Measurements from ENCODE around the gene PCSK1.
A peak's percentile ranks its signal among the peaks of the same experiment; 100 is the strongest.
"Not testable (repeated sequence)": the region's sequence is repeated elsewhere in the genome, so short reads cannot be mapped to it uniquely, and the experiment has no call there.

Gene PCSK1

DNA sequence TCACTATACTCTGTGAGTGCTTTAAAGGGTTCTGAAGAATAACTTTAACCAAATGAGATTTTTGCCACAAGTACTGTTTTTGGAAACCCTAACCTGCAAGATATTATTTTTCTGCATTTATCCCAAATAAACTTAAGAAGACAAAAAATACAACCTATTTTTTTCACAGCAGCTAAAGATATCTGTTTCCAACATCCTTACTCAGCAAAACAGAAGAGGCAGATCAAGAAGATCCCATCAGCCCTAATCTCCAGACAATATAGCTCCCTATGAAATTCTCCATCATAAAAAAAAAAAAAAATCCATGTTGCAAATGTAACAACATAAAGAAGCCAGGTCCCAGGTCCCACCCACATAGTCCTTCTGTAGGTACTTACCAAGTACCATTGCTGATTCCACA, 7.6 kb downstream of the PCSK1 start:
- DNase-seq = no peak

DNA sequence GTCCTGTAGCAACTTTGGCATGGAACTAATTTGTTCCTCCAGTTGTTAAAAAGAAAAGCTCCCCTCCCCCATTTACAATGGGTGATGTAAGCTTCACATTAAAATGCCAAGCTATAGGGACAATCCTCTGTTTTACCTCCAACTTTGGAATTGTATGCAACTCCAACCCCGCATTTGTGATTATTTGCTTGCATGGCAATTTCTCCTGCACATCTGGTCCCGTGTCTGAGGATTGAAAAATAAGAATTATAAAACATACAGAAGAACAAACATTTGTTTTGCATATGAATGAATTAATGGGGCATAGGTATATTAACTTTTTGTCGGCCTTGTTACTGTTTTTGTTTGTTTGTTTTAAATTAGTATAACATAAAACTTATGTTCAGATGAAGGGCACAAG, 17.2 kb downstream of the PCSK1 start:
- DNase-seq = no peak

DNA sequence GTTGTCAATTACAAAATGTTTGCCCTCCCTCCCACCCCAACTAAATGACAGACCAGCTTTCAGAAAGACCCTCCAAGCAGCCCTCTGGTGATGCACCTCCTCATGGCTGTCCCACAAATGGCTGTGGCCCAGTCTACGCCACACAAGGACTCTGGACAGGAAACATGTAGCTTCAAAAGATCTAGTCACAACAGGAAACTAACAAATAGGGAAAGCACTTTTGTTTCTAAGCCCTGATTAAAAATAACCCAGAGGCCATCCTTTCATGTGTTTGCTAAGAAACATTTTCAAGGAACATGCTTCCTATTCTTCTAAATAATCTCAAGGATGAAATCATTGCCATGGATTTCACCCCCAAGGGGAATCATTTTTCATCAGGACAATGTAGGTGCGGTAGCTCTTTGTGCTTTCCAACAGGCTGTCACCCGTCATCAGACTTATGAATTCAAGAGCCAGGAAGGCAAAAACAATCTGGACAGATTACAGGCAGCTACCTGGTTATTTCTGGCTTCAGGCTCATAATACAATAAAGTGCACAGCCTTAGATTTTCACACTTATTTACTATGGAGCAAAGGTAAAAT, 20.1 kb downstream of the PCSK1 start:
- DNase-seq = no peak

DNA sequence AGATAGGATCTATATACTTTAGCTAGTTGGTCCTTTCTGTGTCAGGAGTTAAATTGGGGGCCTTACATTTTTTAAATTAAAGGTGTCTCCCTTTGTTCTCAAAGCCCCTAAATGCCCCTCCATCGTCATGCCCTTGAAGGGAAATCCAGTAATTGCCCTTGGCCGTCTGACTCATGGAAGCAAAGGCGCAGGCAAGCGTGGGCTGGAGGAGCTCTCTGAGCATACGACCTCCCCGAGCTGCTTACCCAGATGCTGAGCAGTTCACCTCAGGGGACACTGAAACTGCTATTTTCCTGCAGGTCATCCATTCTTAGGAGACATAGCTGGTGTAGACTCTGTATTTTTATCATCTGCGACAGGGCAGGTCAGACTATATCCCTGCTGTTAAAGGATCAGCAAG, 23.0 kb downstream of the PCSK1 start:
- no peak for DNase-seq

DNA sequence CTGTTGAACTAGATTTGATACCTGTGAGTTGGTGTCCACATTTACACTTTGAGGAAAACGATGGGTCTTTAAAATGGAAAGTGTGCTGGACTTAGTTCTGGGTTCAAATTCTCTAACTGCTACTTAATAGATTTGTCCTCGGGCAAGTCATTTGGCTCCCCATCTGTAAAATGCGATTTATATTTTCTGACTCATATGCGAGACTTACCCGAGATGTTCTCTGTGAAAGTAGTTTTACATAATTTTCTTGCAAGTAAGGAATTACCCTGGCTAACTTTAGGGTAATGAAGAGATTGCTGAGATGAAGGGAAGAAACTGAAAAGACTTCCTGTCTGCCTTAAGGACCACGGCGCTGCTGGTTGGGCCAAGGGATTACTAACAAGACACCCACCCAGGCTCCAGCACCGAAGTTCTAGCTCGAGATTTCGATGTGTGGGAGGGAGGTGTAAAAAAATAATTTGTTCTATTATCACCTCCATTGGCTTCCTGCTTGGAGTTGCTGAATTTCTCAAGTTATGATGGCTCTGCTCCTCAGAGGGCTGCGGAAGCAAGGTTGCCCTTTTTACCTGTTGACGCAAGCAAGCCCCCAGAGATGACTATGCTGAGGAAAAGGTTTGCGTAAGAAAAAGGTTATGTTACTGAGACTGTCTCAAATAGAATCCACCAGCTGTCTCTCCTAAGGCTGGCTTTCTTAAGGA, 24.1 kb downstream of the PCSK1 start:
- no peak for DNase-seq

DNA sequence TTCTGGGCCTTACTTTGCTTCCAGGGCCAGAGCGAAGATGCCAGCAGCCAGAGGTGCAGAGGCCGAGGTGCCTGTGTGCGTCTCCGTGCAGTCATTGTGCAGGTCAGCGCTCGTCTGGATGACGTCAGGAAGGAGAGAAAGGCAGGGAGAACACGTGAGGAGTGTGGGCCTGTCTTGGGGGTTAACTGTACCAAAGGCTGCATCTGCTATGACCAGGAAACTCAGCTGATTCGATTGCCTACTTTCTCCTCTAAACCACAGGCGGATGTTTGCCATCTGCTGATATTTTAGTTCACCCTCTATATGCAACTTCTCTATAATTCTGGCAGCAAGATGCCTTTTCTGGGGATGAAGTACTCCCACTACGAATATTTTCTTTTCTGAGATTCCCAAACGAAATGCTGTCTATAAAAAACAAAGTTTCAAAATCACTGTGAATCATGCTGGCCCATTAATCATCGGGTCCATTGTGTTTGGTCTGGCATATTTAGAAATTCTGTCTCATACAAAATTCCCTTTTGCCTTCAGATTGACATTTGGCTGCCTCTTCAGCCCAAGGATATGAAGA, 24.8 kb downstream of the PCSK1 start:
- no peak for DNase-seq

DNA sequence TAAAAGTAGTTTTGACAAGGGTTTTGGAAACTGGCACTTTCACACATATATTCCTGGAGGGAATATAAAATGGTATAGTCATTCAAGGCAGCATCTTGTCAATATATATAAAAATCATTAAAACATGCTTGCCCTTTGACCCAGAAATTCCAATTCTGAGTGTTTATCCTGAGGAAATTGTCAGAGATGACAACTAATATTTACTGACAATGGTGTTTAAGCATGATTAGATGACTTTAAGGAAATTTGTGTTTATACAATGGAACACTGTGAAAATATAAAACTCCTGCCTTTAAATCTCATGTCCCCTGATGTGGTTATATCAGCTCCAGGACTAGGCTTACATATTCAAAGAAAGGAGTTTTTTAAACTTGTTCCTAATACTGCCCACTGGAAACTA, 25.6 kb downstream of the PCSK1 start:
- DNase-seq = no peak

DNA sequence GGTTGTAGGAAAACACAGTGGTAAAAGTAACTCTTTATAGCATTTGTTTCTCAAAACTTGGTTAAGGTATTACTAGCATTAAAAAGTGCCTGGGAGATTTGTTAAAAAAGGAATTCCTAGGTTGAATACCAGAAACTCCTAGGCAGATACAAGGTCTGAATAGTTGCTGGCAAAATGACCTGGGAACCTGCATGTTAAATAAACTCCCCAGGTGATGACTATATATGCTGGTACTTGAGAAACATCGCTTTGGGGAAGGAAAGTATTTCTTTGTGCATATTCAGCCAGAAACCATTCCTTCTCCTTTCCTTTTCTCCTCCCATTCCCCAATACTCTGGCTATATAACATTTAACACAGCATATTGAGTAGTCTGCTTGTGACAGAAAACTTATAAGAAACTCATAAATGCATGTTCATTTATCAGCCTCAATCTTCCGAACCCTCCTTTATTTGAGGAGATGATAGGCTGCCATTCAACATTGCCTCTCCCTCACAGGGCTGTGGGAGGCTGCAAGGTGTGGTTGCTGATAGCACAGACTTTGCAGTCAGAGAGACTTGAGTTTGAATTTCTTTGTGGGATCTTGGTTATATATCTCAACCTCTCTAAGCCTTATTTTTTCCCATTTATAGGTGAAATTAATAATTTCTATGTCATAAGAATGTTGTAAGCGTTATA, 28.7 kb downstream of the PCSK1 start:
- DNase-seq = no peak

DNA sequence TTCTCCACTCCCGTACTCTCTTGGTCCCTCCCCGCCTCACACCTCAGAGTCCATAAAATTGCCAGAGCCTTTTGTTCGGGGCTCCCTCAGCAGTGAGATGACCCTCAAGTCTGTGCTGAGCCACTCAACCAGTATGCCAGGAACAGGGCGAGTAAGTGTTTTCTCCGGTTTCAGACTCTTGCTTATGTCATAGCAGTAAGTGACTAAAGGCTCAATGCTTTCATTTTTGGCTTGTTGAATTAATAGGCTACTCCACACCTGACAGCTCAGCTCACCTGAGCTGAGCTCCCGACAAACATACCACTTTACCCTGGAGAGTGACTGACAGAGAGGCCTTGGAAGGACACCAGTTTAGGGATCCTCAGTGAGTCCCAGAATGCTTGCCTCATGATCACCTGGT, 30.5 kb downstream of the PCSK1 start:
- DNase-seq = no peak

DNA sequence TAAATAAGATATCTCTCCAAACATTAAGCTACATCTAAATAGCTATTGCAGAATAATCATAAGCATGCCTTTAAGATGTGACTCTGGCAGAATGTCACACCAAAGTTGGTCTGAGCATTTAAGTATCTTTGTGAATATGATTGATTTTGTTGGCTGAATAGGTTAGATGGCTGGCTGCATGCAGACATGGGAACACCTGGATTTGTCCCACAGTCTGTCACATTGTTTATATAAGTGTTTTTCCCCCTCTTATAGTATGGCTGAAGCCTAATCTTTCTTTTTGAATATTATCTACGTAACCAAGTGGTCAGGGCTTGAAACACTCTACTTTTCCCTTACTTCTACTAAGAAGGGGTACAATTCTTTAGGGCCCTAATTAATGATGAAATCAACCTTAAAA, 36.2 kb downstream of the PCSK1 start:
- no peak for DNase-seq

DNA sequence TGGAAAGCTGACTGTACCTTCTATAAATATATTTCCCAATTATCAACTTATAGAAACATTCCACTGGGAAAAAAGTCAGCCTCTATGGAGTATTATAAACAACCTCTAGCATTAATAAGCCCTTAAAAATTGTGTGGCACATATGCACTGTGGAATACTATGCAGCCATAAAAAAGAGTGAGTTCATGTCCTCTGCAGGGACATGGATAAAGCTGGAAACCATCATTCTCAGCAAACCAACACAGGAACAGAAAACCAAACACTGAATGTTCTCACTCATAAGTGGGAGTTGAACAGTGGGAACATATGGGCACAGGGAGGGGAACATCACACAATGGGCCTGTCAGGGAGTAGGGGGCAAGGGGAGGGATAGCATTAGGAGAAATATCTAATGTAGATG, 37.8 kb downstream of the PCSK1 start:
- not testable (repeated sequence) for DNase-seq

DNA sequence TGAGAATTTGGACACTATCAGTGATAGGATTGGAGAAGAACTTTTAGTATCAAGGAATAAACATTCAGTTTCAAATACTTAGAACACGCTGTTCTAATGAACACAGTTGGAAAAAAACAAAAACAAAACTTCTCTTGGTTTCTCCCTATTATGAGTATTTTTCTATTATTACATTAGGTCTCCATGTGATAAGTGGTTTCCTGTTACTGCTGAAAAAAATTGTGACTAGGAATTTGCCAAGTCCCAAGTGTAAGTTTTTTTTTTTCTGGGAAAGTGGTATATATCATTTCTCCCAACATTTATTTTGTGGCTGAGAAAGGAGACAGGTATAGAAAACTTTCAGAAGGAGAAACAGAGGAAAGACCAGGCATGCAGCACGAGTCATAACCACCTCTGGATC, 41.1 kb downstream of the PCSK1 start:
- no peak for DNase-seq

DNA sequence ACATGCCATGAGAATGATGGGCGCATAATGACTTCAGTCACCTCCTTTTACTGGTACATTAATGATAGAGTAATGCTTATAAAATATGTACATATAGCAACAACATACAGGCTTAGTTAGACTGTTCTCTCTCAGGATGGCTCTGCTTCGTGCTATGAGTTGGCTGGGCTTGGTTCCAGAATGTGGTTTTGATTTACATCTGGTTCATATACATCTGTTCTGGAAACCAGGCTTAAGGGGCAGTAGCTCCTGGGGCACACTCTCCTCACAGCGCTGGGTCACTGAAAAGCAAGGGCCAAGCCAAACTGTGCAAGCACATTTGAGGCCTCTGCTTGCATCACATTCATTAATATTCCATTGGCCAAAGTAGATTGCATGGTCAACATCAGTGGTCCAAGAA, 44.9 kb downstream of the PCSK1 start:
- no peak for DNase-seq

DNA sequence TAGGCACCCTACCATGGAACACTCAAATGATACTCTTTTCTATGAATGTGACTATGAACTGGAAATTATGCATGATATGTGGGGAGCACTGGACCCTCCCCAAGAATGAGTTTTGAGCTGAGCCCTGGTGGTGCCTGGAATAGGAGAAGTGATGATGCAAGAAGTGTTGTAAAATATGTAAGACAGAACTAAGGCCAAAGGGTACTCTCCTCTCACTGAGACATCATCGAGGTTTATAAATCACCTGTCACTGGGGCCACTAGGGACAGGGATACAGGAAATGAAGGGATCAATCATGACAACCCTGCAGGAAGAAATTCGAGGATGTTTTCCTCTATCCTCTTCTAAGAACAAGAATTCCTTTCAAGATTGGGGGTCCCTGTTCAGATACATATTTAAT, 45.4 kb downstream of the PCSK1 start:
- DNase-seq = no peak

DNA sequence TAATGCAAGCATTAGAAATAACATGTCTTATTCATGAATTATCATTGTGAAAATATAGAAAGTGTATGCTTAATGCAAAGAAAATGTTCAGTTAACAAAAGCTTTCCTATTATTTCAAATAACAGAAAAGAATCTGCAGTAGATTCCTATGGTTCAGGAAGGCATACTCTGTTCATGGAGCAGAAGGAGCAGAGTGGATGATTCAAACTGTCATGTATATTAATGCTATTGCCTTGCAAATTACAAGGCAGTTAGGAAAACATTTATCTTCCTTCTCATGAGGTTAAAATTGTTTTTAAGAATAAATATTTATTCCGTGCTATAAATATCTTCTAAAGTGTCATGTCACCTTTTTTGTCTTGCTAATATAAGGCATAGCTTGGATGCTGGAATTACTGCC, 47.5 kb downstream of the PCSK1 start:
- DNase-seq = no peak

DNA sequence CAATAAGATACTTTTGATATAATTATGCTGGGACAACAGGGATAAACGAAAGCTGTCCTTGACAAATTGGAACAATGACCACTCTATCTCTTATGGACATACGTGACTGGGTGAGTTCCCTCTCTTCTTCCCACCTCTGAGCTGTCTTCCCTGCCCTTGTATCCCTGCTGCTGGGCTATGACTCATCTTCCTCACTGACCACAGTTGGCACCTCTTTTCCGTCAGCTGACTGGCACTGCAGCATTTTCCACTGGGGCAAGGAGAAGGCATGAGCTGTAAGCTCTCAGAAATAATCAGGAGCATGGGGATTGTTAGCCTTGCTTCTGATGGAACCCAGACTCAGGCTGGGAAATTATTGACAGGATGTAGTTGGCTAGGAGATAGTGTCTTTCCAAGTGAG, 48.7 kb downstream of the PCSK1 start:
- peak; percentile 29 for DNase-seq

DNA sequence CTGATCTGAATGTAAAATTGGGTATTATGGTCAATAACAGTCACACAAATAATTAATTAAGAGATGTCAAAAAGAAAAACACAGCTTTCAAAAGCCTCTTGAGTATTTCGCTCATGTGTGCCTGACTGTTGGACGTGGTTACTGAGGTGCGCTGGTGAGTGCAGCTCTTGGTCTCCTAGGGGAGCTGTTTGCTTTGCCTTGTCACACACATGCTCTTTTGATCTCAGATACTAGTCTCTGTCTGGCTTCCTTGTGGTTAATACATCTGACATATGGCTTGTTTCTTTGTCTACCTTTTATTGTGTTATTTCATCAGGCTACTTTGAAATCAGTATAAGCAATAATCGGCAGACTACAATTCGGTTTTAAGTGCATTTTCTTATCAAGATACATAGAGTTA, 51.5 kb downstream of the PCSK1 start:
- no peak for DNase-seq

DNA sequence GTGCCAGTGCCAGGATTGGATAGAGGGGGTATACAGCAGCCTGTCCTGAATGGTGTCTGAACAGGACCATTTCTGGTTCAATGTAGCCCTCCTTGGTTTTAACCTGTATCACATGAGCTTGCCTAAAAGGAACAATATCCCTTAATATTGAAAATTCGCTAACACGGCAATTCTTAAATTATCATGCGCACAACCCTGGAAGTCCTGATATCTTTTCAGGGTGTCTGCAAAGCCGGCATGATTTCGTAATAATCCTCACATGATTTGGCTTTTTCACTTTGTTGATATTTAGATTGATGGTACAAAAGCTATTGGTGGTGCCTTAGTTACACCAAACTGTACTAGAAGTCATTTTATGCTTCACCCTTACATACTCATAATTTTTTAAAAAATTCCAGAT, 53.2 kb downstream of the PCSK1 start:
- no peak for DNase-seq

DNA sequence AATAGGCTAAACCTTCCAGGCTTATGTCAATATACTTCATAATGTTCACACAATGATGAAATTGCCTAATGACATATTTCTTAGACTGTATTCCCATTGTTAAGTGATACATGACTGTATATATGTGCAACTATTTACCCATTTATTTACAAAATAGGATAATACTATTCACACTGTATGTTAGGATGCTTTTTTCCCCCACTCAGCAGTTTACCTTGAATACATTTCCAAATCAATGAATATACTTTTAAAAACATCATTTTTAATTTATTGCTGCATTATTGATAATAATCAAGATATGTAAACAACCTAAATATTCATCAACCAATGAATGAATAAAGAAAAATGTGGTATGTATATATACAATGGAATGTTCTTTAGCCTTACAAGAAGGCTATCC, 55.5 kb downstream of the PCSK1 start:
- DNase-seq = no peak

DNA sequence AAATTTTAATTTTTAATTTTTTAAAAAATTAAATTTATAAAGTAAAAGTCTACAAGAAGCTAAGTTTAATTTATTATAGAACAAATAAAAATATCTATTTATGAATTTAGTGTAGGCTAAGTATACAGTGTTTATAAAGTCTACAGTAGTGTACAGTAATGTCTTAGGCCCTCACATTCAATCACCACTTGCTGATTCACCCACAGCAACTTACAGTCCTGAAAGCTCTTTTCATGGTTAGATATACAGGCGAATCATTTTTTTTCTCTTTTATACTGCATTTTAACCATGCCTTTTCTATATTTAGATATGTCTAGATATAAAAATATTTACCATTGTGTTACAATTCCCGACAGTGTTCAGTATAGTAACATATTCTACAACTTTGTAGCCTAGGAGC, 55.9 kb downstream of the PCSK1 start:
- no peak for DNase-seq

DNA sequence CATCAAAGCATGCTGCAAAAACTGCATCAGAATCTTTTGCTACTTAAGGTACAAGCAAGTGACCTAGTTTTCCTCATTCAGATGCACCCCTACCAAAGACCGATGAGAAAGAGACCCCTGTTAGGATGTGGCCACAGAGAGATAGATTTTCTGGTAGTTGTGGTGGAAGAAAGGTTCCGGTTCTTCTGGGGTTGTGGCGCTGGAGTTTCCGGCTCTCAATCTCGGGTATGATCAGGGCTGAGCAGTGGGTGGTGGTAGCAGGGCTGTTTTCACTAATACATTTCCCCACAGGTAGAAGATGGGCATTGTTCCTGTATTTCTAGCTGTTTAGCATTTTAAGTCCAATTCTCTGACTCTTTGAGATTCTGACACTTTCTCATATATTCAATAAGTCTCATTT, 58.4 kb downstream of the PCSK1 start:
- no peak for DNase-seq

DNA sequence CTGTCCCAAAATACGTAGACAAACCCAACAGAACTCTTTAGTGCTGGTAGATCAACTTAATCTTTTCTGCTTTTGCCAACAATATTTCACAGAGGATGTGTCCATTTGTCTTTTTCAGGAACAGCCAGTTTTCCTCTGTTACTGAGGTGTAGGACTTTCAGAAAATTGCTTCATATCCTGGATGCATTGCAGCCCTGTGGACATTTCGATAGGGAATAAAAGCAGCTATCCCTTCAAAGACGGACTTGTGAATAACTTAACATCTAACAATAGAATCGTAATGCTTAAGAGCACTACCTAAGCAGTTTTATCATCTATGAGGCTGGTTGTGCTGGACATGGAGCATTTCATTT, 59.7 kb downstream of the PCSK1 start:
- DNase-seq = no peak

DNA sequence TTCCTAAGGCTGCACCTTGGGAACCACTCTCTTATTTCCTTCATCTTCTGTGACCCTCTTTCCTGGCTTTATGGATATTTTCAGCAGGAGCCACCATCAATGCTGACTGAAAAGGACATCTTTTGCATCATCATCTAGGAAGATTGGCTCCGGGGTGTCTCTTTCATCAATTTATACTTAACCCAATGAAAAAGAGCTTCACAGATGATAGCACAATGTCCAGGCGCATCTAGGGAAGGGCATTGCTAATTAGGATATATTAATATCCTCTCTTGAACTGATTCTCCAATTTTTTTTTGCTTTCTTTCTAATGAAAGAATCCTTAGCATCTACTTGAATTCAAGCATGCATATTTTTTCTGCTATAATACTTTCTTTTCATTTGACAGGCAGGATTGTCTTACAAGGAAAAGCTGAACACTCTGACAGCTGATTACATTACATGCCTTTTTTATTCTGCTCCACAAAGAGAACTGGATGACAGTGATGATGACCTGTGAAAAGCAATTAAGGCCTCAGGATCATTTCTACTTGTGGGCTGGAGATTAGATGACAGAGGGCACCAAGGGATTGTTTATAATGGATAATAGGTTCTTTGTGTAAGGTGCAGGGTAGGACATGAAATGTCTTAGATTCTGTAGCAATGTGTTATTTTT, 60.2 kb downstream of the PCSK1 start:
- DNase-seq = no peak

DNA sequence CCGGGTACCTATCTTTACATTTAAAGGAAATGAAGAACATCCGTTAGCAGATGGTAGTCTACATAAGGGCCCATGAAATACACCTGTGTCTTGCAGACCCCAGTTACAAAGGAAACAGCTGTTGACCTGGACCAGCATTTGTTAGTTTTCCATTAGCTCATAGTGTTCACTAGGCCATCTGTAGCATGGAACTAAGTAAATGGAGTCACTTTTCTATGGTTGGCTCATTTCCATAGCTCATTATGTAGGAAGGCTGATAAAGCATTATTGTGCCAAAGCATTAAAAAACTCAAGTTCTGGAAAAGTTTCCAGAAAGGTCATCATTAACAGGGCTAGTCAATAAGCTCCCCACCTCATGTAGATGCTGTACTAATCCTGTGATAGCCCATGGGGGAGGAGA, 62.1 kb downstream of the PCSK1 start:
- no peak for DNase-seq

All from femur (tissue), 1 donor.